Colonic mucosa (tissue), 4 donors: ENCODE results near the gene CALML4. TPM values are rescaled to one million over a fixed set of nuclear protein-coding genes. Genes with fewer than 3 reads are reported as not detected.

Experiments
- DNase-seq: peaks from one replicate; pipeline ENCODE4 v3.0.0-alpha.2; 2020
- H3K27ac ChIP-seq: fragments of 200-600 bp; one replicate; pipeline ENCODE4 v1.8.0; 2021
- H3K27me3 ChIP-seq: fragments of 200-600 bp; one replicate; pipeline ENCODE4 v1.8.0; 2021
- H3K36me3 ChIP-seq: fragments of 200-600 bp; one replicate; pipeline ENCODE4 v1.8.0; 2021
- H3K4me1 ChIP-seq: fragments of 200-600 bp; one replicate; pipeline ENCODE4 v1.8.0; 2021; ENCODE audit warnings: mild to moderate bottlenecking
- H3K4me3 ChIP-seq: fragments of 200-600 bp; one replicate; pipeline ENCODE4 v1.8.0; 2021
- H3K9ac ChIP-seq, 2 donors: one replicate each; pipeline ENCODE4 v1.7.0; 2013; ENCODE audit warnings: control low read depth in 2 of 2, low read depth in 2 of 2, low read length in 2 of 2
- H3K9me3 ChIP-seq: fragments of 200-600 bp; one replicate; pipeline ENCODE4 v1.8.0; 2021
- intact Hi-C: fragments of 100-400 bp; cut with DNase I; formaldehyde crosslinking; loops from one replicate; pipeline ENCODE4 v1.14.1; 2022
- total RNA-seq, 2 donors: library from RNA; stranded (reverse); fragmentation: NEBNext Ultra II Directional in 1 of 2; extraction: Animal tissue kit (Norgen Biotek cat#: 25700) in 1 of 2; gene quantifications; one replicate each; pipeline ENCODE4 v1.2.1, GENCODE V29; 2021
- TF ChIP-seq, protein P1 (sequence below): fragments of 200-600 bp; IDR thresholded peaks from one replicate; pipeline ENCODE4 v1.8.0; 2022; ENCODE audit warnings: antibody characterized with exemption, mild to moderate bottlenecking
- donor health status: healthy.
- donor health status: DM: no; HTN: no; CAD: no.
- donor health status: DM: no; HTN: no; CAD: no.

CALML4 gene
- total RNA-seq, 2 donors from 2014 or later, result 111 to 126 TPM

DNA sequence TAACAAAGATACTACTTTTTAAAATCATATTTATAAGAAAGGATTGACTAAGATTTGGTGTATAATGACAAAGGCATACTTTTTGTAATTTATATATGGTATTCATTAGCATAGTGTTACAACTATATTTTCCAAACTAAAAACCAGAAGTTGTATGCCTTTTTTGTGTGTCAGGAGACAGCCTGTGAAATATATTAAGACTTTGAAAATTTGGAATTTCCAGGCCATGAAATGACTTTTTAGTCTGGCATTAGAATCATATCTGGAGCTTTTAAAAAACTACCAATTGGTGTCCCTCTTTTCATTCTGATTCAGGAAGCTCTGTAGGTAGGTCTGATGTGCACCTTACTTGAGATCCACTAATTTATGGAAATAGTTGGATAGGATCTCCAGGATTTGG lies 41.9 kb downstream of the CALML4 start:
- Histone ChIP-seq H3K4me1 (no peaks in the 10 kb centered on the region), H3K9me3 (no peaks in the 10 kb centered on the region), H3K27ac (no peak overlapping the region), H3K4me3 (no peak overlapping the region), H3K9ac (no peak overlapping the region), H3K27me3 (no peaks in the 10 kb centered on the region), H3K36me3 (no peaks in the 10 kb centered on the region)
- no peak for DNase-seq
- intact Hi-C loops, result no loop called here
- TF ChIP-seq, protein P1, sequence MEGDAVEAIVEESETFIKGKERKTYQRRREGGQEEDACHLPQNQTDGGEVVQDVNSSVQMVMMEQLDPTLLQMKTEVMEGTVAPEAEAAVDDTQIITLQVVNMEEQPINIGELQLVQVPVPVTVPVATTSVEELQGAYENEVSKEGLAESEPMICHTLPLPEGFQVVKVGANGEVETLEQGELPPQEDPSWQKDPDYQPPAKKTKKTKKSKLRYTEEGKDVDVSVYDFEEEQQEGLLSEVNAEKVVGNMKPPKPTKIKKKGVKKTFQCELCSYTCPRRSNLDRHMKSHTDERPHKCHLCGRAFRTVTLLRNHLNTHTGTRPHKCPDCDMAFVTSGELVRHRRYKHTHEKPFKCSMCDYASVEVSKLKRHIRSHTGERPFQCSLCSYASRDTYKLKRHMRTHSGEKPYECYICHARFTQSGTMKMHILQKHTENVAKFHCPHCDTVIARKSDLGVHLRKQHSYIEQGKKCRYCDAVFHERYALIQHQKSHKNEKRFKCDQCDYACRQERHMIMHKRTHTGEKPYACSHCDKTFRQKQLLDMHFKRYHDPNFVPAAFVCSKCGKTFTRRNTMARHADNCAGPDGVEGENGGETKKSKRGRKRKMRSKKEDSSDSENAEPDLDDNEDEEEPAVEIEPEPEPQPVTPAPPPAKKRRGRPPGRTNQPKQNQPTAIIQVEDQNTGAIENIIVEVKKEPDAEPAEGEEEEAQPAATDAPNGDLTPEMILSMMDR, result no peak

DNA sequence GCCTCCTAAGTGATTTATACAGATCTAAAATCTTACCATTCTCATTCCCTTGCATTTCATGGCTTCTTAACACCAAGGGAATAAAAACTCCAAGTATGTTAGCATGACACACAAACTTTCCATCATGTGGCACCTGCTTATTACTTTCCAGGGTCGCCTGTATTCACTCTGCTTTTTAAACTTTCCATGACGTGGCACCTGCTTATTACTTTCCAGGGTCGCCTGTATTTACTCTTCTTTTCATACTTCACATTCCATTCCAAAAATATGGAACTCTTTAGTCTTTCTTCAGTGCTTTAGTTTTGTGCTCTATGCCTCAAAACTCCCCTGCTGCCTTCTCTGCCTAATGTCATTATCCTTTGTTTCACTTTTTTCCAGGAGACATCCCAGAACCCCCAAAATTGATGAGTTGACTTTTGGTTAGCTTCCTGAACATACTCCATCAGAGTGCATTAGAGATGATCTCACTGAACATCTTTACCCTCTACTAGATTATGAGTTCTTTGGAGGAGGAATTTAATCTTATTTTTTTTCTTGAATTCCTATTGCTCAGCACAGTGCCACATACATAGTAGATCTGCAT lies 47.0 kb downstream of the CALML4 start:
- no peak overlapping the region for H3K9ac ChIP-seq
- no peaks in the 10 kb centered on the region for H3K4me1 ChIP-seq
- intact Hi-C loops, result loop anchor here (10.0 kb wide), 1 partner anchor 103 kb away; the partner anchor contains the start of gene PIAS1
- no peaks in the 10 kb centered on the region for H3K9me3 ChIP-seq
- H3K27ac ChIP-seq, result no peak overlapping the region
- no peak for DNase-seq
- no peaks in the 10 kb centered on the region for H3K27me3 ChIP-seq
- no peaks in the 10 kb centered on the region for H3K36me3 ChIP-seq
- TF ChIP-seq, protein P1, result no peak
- H3K4me3 ChIP-seq, result no peak overlapping the region

DNA sequence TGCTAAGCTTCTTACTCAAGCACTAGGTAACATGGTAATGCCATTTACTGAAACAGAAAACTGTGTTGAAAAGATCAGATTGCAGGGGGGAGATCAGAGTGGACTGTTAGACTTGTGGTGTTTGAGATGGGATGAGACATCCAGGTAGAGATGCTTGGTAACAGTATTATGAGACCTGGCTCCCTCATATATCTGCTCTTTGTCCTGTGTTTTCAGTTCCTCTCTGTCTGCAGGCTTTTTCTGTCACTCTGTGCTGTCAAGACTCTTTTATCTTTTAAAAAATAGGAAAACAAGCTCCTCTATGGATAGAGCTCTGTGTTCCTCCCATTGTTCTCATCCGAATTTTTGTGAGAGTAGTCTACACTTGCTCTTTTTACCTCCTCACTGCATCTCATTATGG lies 48.1 kb downstream of the CALML4 start:
- Histone ChIP-seq H3K4me3 (no peak overlapping the region), H3K27ac (no peak overlapping the region), H3K27me3 (no peaks in the 10 kb centered on the region), H3K36me3 (no peaks in the 10 kb centered on the region), H3K4me1 (no peaks in the 10 kb centered on the region), H3K9me3 (no peaks in the 10 kb centered on the region), H3K9ac (no peak overlapping the region)
- TF ChIP-seq, protein P1, result no peak
- DNase-seq, result no peak
- intact Hi-C loops, result loop anchor here (10.0 kb wide), 1 partner anchor 102 kb away; the partner anchor contains the start of gene PIAS1

DNA sequence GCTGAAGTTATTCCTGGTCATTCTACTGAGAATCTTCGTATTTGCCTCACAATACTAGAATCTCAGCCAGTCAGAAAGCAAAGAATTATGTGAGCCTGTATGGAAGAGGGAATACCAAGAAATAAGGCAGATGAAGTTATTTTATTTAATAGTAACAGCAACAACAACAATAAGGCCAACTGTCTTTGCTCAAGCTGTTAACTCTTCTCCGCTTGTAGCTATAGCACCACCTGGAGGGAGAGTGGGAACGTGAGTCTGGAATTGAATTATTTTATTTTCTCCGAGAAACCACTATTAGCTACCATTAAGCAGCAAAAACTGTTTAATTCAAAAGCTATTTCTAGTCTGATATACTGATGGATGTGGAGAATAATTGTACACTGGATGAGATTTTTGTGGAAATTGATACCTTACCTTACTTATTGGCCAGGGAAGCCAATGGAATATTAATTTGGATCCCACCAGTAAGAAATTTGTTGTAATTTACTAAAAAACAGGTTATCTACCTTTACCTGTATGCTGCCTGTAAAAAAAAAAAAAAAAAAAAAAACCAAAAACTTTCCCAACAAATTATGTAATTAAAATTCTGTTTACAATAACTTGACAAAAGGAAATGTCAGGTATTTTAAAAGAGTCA lies 50.1 kb downstream of the CALML4 start:
- TF ChIP-seq, protein P1, result peak; percentile 68
- Histone ChIP-seq H3K36me3 (no peaks in the 10 kb centered on the region), H3K9ac (no peak overlapping the region), H3K4me3 (no peak overlapping the region), H3K27ac (no peak overlapping the region), H3K4me1 (no peaks in the 10 kb centered on the region), H3K9me3 (no peaks in the 10 kb centered on the region), H3K27me3 (no peaks in the 10 kb centered on the region)
- intact Hi-C loops, result loop anchor here (1.0 to 10.0 kb wide), 2 partner anchors 100 to 292 kb away; partner anchors contain the start of gene PIAS1
- DNase-seq, result peak; percentile 56

DNA sequence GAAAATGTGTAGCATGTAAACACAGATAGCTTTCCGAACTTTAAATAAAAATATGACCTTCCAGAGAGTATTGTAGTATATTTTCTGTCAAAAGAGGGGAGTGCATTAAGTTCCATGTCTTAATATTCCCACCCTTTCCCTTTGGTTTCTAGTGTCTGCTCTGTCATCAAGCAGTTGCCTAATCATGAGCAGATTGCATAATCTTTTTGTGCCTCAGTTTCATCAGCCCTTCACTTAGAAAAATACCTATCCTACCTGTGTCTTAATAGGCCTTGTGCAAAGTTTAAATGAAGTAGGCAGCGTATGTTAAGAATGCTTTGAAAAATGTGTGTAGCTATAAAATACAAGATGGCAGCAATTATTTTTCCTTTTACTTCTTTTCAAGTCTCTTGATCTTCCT lies 52.8 kb downstream of the CALML4 start:
- intact Hi-C loops, result loop anchor here (10.0 kb wide), 1 partner anchor 98 kb away; the partner anchor contains the start of gene PIAS1
- Histone ChIP-seq H3K4me1 (no peaks in the 10 kb centered on the region), H3K36me3 (no peaks in the 10 kb centered on the region), H3K9me3 (no peaks in the 10 kb centered on the region), H3K27ac (no peak overlapping the region), H3K27me3 (no peaks in the 10 kb centered on the region), H3K9ac (no peak overlapping the region), H3K4me3 (no peak overlapping the region)
- TF ChIP-seq, protein P1, result no peak
- no peak for DNase-seq
